HG03469 (cell line): Measurements from ENCODE around the gene SYT13.
"Not testable (repeated sequence)": the region's sequence is repeated elsewhere in the genome, so short reads cannot be mapped to it uniquely, and the experiment has no call there.

Source experiments
- ATAC-seq: cut with Tn5 transposase; IDR thresholded peaks from one replicate; pipeline ENCODE4 v1.9.1; 2021; ENCODE audit warnings: mild to moderate bottlenecking, moderate library complexity, moderate number of reproducible peaks; ENCODE audit not compliant: unreplicated experiment

Gene SYT13

GRCh38 chr11:45313171-45313865 is 27.2 kb upstream of the SYT13 start:
- no peak for ATAC-seq

- ATAC-seq: no peak
Measured at GRCh38 chr11:45305874-45306623, 19.9 kb upstream of the SYT13 start.

- ATAC-seq: no peak
Measured at GRCh38 chr11:45304992-45305335, 18.8 kb upstream of the SYT13 start.

- ATAC-seq: no peak
Measured at GRCh38 chr11:45304111-45304991, 18.2 kb upstream of the SYT13 start.

GRCh38 chr11:45303316-45303715 is 17.2 kb upstream of the SYT13 start:
- no peak for ATAC-seq

GRCh38 chr11:45301537-45302246 is 15.6 kb upstream of the SYT13 start:
- no peak for ATAC-seq

GRCh38 chr11:45300715-45301114 is 14.6 kb upstream of the SYT13 start:
- ATAC-seq: no peak

GRCh38 chr11:45298718-45299117 is 12.6 kb upstream of the SYT13 start:
- no peak for ATAC-seq

GRCh38 chr11:45296075-45296474 is 9.9 kb upstream of the SYT13 start:
- ATAC-seq: no peak

GRCh38 chr11:45294499-45294898 is 8.4 kb upstream of the SYT13 start:
- no peak for ATAC-seq

GRCh38 chr11:45293566-45294192 is 7.5 kb upstream of the SYT13 start:
- ATAC-seq: not testable (repeated sequence)

GRCh38 chr11:45290586-45290985 is 4.4 kb upstream of the SYT13 start:
- no peak for ATAC-seq

- ATAC-seq: no peak
Measured at GRCh38 chr11:45289369-45289768, 3.2 kb upstream of the SYT13 start.

GRCh38 chr11:45288339-45288738 is 2.2 kb upstream of the SYT13 start:
- no peak for ATAC-seq

GRCh38 chr11:45287316-45287903 is 1.3 kb upstream of the SYT13 start:
- ATAC-seq: no peak

GRCh38 chr11:45285250-45285828 is 802 bp downstream of the SYT13 start:
- no peak for ATAC-seq

- ATAC-seq: no peak
Measured at GRCh38 chr11:45282081-45282480, 4.1 kb downstream of the SYT13 start.

GRCh38 chr11:45280449-45280848 is 5.7 kb downstream of the SYT13 start:
- no peak for ATAC-seq

- ATAC-seq: no peak
Measured at GRCh38 chr11:45279645-45280044, 6.5 kb downstream of the SYT13 start.

- no peak for ATAC-seq
Measured at GRCh38 chr11:45278714-45279113, 7.4 kb downstream of the SYT13 start.
